Cardiac fibroblast (primary cell): ENCODE data around the gene SLC29A2.

ENCODE experiments used
- DNase-seq, 2 donors: peaks; one replicate each; pipeline versions ENCODE4 v3.0.0 to v3.0.0-alpha.2; 2010; ENCODE audit warnings: low read depth in 2 of 2
- H3K4me3 ChIP-seq, 2 donors: replicated peaks in 1 of 2; 1 replicate in 1 of 2; 2 replicates in 1 of 2; pipeline ENCODE4 v1.5.1; 2011; ENCODE audit warnings: low read depth in 2 of 2, low read length in 2 of 2, mild to moderate bottlenecking in 2 of 2, moderate library complexity in 1 of 2
- CTCF ChIP-seq: IDR thresholded peaks from one replicate; pipeline ENCODE4 v1.5.1; 2011; ENCODE audit warnings: low read depth, mild to moderate bottlenecking, low read length, inconsistent platforms

SLC29A2 gene

GRCh38 chr11:66336234-66337102, 35.1 kb downstream of the SLC29A2 start, which contains the start of gene RIN1:
TSS of gene RIN1 (minus strand) at chr11:66336434. CDS start at chr11:66336402, 32 bp downstream.
- TF ChIP-seq CTCF, result no peak
- DNase-seq, result peak; percentile 96 to 99
- H3K4me3 ChIP-seq, result peak within 1 kb of the TSS; percentile 68 to 74

GRCh38 chr11:66335531-66336233, 35.9 kb downstream of the SLC29A2 start:
- H3K4me3 ChIP-seq, result peak overlapping the region; percentile 68 to 74
- peak; percentile 66 to 75 for DNase-seq
- TF ChIP-seq CTCF, result peak; percentile 5

DNA sequence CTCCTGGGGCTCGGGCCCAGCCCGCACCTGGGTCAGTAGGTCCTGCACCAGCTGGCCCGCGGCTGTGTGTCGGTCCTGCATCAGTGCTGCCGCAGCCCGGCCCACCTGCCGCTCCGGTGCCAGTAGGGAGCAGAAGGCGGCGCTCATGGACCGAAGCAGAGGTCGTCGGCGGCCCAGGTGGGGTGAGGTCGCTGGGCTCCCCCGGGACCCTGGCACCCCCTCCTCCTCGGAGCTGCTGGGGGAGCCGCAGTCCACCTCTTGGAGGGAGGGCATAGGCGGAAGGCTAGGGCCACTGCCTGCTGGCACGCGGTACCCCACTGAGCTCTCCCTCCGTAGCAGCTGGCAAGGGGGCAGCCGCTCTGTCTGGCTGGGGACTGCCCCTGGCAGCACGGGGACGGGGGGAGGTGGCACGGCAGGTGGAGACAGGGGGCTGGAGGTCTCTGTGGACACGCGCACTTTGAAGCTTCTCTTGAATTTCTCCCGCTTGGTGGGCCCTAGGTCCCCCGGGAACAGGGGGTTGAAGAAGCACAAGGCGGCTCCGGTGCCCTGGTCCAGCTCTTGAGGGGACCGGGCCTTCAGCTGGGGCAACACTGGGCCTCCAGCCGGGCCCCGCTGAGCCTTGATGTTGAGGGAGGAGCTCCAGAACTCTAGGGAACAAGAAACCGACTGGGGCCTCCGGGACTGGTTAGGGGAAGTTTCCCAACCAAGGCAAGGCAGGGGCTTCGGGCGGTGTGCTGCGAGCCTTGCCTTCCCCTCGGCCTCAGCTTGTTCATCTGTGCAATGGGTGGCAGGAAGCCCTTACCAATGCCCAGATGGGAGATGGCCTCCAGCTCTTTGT, 36.7 kb downstream of the SLC29A2 start:
- H3K4me3 ChIP-seq, result peak overlapping the region; percentile 68 to 74
- no peak for TF ChIP-seq CTCF
- peak in 1 of 2 donors; percentile 45 for DNase-seq

GRCh38 chr11:66333896-66334604, 37.5 kb downstream of the SLC29A2 start:
- no peak for TF ChIP-seq CTCF
- no peak for DNase-seq
- no peak overlapping the region for H3K4me3 ChIP-seq

DNA sequence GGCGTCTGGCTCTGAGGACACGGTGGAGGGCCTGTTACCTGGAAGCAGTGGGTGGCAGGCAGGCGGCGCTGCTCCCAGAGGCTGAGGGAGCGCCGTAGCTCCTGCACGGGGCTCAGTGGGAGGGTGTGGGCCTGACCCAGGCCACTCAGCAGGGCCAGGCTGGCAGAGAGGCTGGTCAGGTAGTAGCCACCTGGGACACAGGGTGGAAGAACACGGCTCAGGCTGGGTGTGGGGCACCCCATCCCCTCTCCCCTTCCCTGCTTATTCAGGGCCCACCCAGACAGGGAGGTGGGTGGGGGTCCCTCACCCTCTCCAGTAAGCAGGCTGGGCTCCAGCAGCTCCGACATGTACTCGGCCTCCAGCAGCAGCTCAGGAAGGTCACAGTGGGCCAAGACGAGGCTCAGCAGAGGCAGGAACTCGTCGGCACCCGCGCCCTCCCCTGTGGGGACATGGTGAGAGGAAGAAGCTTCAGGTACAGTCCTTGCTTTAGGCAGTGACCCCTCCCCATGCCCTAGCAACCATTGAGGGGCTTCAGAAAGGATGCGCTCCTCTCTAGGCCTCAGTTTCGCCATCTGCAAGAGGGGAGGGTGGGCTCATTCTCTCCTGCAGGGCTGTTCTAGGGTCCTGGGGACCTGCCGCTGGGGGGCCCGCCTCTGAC, 38.2 kb downstream of the SLC29A2 start:
- no peak overlapping the region for H3K4me3 ChIP-seq
- no peak for TF ChIP-seq CTCF
- no peak for DNase-seq
